GM19328 (cell line): ENCODE results near the gene EEF1G.
"Not testable (repeated sequence)": the region's sequence is repeated elsewhere in the genome, so short reads cannot be mapped to it uniquely, and the experiment has no call there.

Source experiments
- ATAC-seq: cut with Tn5 transposase; IDR thresholded peaks from one replicate; pipeline ENCODE4 v1.9.1; 2021; ENCODE audit warnings: mild to moderate bottlenecking, moderate library complexity; ENCODE audit not compliant: unreplicated experiment

EEF1G gene, protein sequence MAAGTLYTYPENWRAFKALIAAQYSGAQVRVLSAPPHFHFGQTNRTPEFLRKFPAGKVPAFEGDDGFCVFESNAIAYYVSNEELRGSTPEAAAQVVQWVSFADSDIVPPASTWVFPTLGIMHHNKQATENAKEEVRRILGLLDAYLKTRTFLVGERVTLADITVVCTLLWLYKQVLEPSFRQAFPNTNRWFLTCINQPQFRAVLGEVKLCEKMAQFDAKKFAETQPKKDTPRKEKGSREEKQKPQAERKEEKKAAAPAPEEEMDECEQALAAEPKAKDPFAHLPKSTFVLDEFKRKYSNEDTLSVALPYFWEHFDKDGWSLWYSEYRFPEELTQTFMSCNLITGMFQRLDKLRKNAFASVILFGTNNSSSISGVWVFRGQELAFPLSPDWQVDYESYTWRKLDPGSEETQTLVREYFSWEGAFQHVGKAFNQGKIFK

DNA sequence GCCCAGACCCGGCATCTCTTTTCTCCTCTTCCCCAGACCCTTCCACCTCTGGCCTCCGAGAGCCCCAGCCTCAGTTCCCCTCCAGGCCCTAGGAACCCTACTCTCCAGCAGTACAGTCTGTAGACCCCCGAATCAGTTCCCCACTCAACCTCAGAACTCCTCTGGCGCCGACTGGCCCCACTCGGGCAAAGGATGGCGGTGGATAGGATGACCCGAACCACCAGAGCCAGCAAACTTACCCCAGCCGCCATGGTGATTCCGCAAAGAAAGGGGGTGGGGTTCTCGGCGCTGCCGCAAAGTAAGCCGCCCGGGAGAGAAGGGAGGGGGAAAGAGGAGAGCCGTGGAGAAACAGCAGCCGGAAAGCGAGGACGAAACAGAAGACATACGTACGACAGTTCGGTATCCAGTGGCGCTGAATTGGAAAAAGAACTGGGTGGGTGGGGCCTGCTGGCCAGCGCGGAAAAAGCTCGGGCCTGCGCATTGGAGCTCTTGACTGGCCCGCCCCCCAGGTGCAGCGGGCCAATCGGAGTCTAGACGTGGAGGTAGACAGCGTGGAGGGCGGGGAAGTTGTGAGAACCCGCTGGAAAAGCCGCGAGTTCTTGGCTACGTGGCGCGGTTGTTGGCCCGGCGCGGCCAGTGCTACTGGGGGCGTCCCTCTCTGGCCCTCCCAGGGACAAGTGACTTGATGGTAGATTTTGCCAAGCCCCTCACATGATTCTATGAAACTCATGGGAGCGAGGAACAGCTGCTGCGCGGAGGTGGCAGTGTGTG, at the start of gene EEF1G:
TSS of gene EEF1G (minus strand) at position 300 of the 771 bp plus-strand sequence. CDS start at position 251, 49 bp downstream.
- peak; percentile 87 for ATAC-seq

DNA sequence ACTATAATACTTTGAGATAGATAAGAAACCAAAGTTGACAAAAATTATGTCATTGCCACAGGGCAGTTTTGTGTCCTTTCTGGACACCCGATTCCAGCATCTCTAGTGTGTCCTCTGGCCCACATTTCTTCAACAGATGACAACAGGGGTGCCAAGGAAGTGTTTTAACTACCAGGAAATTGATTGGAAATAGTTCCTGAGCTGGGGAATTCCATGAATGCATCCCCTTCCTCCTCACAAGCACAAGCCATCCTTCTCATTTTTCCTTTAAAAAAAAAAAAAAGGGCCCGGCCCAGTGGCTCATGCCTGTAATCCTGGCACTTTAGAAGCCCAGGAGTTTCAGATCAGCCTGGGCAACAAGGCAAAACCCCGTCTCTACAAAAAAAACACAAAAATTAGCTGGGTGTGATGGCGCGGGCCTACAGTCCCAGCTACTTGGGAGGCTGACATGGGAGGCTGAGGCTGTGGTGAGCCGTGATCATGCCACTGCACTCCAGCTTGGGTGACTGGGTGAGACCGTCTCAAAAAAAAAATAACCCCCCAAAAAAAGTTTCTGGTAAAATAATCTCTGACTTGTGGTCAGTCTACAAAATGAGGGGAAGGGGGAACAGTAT, 48.9 kb upstream of the EEF1G start:
- no peak for ATAC-seq

DNA sequence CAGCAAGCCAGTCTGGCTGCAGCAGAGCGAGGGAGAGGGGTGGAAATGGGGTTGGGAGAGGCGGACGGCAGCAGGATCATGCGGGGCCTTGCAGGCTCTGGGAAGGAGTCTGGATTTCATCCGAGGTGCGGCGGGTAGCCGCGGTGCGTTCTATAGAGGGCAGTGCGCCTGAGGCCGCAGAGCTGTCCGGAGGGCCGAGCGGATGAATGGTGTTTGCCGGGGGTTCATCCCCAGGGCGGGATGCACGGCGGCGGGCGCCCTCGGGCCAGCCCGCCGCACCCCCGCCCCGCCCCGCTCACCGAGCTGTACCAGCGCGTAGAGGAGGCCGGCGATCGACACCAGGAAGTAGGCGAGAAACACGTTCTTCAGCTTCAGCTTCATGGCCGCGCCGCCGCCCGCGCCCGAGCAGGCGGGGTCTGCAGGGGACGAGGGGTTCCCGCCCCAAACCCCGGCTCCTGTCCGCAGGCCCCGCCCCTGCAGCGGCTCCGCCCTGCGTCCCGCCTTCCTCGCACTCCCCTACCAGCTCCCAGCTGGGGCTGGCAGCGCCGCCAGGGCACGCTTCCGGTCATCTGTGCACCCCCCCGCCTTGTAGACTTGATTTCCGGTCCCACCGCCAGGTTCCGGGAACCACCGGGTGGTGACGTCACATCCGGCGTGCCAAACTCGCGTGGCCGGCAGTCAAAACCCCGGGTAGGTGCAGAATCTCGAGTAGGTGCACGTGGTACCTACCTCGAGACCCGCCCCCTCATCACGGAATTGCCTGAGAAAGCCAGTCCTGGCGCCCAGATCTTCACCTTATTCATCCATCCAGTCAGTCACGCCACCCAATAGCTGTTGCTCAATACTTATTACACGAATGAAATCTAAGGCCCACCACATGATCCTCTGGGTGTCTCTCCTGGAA, 48.1 kb upstream of the EEF1G start, which contains the start of gene B3GAT3:
TSS of gene B3GAT3 (minus strand) at position 420 of the 904 bp plus-strand sequence. CDS start at position 381, 39 bp downstream.
- ATAC-seq, result peak; percentile 90

DNA sequence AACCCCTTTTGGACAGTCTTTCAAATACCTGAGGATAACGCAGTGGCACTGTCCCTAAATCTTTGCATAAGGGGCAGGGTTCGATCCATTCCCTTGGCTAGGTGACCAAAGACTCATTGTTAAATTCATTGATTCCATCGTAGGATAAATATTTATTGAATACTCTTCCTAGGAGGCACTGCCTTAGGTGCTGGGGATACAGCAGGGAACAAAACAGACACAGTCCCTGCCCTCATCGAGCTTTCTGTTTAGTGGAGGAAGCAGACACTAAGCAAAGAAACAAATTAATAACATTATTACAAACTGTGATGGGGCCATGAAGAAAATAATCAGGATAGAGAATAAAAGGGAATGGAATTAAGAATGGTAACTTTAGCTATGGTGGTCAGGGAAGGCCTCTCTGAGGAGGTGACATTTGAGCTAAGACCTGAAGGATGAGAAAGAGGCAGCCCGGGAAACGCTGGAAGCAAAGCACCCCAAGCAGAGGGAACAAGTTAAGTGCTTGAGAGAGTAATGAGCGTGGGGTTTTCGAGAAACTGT, 47.4 kb upstream of the EEF1G start:
- ATAC-seq, result no peak

DNA sequence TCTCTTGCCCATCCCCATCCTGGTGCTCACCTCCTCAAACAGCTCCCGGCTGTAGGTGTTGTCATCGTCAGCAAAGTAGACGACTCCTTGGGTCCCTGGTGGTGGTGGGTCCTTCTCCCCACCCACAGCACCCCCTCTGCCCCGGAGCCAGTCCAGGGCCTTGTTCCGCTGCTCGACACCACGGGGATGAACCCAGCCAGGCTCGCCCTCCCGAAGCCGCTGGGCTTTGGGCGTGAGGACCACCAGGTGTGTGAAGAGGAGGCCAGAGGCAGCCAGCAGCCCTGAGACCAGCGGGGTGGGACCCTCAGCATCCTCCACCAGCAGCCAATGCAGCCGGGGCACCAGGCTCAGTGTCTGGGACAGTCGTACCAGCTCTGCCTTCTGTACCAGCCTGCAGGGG, 43.3 kb upstream of the EEF1G start:
- not testable (repeated sequence) for ATAC-seq

DNA sequence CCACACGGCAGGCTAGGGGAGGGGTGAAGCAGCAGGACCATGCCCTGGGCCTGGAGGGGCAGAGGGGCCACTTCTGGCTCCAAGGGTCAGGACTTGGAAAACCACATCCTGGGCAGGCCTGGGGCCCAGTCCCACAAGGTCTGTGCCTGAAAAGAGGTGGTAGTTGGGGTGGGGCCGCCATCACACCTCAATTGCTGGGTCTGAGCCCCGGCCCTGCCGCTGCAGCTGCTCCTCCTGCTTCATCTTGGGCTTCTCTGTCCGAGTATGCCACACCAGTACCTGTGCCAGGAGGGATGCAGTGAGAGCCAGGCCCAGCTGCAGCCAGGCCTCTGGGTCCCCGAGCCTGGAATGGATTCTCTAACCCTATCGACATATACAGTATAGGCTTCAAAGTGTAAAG, 41.8 kb upstream of the EEF1G start:
- no peak for ATAC-seq

DNA sequence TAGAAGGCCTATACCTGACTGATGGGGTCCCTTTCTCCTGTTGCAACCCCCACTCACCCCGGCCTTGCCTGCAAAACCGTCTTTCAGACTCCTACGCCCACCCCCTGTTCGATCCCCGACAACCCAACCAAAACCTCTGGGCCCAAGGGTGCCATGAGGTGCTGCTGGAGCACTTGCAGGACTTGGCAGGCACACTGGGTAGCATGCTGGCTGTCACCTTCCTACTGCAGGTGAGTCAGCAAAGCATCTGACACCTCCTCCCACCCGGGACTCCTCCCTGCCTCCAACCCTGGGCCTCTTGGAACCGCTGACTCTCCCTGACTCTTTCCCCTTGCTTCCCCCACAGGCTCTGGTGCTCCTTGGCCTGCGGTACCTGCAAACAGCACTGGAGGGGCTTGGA, 40.6 kb upstream of the EEF1G start:
- ATAC-seq, result no peak

DNA sequence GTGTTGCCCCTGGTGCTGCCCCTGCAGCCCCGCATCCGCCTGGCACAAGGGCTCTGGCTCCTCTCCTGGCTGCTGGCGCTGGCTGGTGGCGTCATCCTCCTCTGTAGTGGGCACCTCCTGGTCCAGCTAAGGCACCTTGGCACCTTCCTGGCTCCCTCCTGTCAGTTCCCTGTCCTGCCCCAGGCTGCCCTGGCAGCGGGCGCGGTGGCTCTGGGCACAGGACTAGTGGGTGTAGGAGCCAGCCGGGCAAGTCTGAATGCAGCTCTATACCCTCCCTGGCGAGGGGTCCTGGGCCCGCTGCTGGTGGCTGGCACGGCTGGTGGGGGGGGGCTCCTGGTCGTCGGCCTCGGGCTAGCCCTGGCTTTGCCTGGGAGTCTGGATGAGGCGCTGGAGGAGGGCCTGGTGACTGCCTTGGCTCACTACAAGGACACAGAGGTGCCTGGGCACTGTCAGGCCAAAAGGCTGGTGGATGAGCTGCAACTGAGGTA, 39.6 kb upstream of the EEF1G start:
- ATAC-seq, result no peak

DNA sequence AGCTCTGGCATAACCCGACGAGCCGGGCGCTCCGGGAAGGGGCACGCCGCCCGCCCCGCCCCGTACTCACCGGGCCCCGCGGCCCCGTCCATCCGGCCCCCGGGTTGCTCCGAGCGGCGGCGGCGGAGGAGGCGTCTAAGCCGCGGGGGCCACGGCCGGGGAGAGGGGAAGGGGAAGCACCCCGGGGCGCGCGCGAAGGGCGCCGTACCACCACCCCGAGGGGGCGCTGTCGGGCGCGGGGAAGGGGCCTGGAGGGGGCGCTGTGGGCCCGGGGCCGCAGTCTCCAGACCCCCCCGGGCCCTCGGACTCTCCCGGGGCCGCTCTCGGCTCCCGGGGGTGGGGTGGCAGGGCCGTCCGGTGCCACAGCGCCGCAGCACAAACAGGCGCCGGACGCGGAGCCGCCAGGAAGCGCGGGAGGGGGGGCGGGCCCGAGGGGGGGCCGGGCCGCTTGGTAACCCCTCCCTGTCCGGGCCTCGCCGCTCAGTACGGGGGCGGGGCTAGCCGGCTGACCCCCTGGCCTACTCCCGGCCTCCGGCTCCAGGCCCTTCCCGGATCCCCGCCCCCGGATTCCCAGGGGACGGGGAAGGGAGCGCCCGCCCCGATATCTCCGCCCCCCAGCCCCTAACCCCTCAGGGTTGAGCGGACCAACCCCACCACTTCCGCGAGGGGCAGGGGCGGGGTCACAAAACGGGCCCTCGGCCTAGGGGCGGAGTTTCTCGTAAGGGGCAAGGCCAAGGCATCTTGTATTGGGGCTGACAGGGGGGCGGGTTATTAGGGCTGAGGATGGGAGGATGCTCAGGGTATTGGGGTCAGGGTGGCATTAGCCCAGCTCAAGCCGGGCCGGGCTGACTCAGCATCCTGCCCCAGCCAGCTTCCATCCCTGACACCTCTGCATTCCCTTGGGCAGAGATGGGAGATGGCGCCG, 38.9 kb upstream of the EEF1G start, which contains the start of the genes EML3 and ROM1:
TSS of gene EML3 (minus strand) at position 410 of the 925 bp plus-strand sequence. CDS start at position 92, 318 bp downstream.
TSS of gene ROM1 (plus strand) at position 892 of the 925 bp plus-strand sequence. CDS start at position 917, 25 bp downstream.
- ATAC-seq, result peak; percentile 74

DNA sequence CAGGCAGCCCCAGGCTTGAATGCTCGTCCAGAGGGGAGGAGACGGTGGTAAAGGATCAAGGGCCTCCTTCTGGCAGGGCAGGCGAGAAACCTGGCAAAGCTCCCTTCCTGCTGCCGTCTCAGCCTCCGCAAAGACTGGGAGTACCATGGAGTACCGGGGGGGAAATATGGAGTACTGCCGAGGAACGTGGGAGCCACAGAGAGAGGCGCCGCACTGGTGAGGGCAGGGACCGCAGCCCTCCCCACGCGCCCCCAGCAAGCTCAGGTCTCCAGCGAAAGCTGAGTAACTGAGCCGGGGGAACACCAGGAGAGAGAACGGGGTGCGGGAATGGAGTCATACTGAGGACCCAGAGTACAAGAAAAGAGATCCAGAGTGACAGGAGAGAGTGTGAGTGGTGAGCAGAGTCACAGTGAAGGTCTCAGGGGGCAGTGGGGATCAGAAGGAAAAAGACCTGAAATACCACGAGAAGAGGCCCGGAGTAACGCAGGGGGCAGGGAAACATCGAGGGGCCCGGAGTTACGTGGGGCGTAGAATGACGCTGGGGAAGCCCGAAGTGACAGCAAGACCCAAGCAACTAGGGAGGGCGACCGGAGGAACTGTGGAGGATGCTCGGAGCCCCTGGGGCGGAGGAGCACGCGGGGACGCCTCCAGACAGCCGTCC, 38.1 kb upstream of the EEF1G start:
- no peak for ATAC-seq

DNA sequence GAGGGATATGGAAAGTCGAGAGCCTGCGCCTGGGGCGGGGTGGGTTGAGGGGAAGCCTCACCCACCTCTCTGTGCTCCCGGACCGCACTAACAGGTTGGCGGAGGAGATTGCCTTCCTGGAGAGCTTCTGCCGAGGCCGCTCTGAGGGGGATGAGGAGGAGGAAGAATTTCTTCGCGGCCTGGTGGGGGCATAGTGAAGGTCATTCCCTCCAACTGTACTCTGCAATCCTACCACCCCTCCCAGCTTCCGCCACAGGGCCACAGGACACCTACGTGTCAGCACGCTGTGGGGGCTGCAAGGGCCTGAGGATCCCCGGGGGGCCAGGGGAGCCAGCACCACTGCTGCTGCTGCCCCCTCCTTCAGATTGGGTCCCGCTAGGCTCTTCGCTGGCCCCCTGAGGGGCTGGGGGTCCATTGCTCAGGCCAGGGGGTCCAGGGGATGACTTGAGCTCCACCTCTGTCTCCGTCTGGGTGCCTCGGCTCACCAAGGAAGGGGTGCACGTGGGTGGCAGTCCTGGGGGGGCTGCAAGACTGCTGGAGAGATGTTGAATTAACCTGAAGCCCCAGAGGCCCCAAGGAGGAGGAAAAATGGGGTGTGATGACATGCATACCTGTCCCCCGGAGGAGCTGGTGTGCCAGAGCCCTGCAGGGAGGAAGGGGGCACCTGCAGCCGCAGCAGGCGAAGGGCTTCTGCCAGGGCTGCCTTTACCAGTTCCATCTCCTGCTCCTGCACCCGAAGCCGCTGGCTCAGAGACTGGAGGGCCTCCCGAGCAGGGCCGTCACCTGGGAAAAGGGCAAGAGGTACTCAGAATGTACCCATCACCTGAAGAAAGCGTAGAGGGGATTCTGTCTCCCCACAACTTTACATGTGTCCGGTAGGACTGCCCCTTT, 37.4 kb upstream of the EEF1G start:
- ATAC-seq, result no peak

DNA sequence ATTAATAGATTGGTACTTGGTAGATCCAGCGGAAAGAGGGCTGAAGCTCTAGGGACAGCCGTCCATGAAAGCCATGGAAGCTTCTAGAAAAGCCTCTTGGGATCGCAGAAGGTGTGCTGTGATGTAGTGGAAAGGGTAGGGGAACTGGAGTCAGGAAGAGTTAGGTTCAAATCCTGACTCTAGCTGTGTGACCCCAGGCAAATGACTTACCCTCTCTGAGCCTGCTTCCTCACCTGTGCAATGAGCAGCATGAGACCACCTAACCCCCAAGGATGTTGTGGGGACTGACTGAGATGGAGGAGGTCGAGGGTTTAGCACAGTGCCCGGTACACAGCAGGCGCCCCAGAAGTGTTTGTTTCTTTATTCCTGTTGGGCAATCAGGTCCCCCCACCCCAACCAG, 36.7 kb upstream of the EEF1G start:
- no peak for ATAC-seq

DNA sequence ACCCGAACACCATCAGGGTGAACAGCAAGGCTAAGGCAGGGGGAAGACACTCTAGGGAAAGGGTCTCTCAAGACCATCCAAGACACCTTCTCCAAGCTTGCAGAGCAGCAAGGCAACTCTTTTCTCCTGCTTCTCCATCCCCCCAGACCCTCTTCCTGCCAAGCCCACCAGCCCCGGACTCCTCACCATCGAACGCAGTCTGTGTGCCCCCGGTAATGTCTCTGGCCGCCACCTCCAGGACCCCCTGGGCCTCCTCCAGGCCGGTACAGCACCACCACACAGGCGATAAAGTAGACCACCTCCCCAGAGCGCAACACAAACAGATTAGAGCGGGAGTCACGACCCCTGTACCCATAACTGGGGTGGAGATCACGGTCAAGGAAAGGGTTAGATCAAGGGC, 35.1 kb upstream of the EEF1G start:
- no peak for ATAC-seq

DNA sequence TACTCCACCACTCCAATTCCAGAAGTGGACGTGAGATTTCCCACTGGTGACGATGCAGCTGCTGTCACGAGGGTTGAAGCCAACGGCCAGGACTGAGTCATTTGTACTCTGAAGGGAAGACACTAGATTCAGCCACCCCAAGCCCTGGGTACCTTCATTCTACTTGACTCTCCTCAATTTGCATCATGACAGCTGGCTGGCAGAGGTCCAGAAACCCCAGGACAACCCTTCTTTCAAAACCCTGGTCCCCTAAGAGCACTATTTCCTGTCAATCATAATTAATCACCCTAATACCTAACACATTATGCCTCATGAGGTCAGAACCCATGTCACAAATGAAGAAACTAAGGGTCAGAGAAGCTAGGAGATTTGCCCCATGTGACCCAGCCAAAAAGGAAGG, 34.0 kb upstream of the EEF1G start:
- no peak for ATAC-seq

DNA sequence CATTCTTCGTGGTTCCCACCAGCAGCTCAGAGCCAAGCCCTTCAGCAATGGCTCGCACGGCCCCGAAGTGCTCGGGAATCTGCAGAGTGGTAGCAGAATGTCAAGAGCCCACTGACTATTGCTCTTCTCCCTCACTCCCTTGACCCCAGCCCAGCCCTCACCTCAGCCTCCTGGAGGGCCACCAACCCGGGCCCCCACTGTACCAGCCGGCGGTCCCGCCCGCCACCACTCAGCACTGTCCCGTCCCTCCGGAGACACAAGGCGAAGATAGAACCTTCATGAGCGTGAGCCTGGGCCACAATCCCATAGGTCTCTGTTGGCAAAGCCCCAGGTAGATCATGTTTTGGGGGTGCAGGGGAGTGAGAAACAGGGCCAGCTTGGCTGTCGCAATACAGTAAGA, 32.2 kb upstream of the EEF1G start:
- ATAC-seq, result no peak

DNA sequence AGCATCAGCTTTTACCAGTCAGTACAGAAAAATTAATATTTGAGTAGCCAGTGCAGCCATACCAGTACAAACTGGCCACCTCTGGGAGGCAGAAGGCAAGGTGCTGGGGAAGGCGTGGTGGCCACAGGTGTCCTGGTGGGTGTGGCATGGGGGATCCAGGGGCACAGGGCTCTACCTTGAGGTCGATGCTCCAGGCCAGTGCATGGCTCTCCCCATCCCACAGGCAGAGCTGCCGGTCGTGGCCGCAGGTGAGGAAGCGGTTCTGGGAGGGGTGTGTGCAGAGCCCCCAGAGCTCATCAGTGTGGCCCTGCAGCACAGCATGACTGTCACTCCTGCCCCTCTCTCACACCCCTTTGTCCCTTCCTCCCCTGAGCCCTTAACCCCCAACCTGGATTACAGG, 31.8 kb upstream of the EEF1G start:
- ATAC-seq, result no peak

DNA sequence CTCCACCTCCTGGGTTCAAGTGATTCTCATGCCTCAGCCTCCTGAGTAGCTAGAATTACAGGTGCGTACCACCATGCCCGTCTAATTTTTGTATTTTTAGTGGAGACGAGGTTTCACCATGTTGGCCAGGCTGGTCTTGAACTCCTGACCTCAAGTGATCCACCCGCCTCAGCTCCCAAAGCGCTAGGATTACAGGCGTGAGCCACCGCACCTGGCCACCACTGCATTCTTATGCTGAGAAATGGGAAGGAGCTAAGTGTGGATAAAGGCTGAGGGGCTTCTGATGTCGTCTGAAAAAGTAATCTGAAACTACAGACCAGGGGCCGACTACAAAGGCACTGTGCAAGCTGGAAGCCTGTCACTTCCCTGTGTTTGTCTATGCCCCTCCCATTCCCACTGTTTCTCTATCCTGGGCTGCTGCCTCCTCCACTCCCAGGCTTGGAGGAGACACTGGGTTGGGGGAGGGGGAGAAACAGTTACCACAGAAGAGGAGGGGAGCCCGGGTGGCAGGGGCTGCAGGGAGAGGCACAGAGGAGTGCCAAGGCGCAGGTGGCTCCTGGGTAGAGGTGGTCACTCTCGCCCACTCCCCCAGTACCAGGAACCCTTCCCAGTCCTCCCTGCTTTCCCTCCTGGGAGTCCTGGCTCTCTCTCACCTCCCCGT, 30.9 kb upstream of the EEF1G start:
- no peak for ATAC-seq
